K562 (cell line): Measurements from ENCODE around the gene TDO2. TPM values are rescaled to one million over a fixed set of nuclear protein-coding genes. Genes with fewer than 3 reads are reported as not detected.

Experiments used
- ATAC-seq: fragments of 200-7000 bp; cut with Tn5 transposase; 3 replicates; pipeline ENCODE4 v1.9.1; 2020; ENCODE audit warnings: moderate library complexity
- BruUV-seq: library from RNA; stranded (reverse); fragments of 400-500 nt; replicated peaks from 2 replicates; lab custom pipeline; 2021; lab: Mats Ljungman, UMichigan
- CTCF ChIA-PET: fragments of 300-600 bp; formaldehyde crosslinking; extraction: SDS; loops from one replicate; lab custom pipeline; 2021; ENCODE audit warnings: low intra/inter-chr PET ratio; lab: Yijun Ruan, JAX
- POLR2A ChIA-PET: fragments of 300-600, 350-650 bp; sonication (Branson Sonifier 250); formaldehyde crosslinking; extraction: SDS; loops from one replicate; lab custom pipeline; 2021; ENCODE audit warnings: antibody characterized with exemption, inconsistent platforms; lab: Yijun Ruan, JAX
- DNase-seq, 4 experiments: peaks; one replicate each; pipeline versions ENCODE4 v3.0.0 to v3.0.0-alpha.2; 2011 to 2018; ENCODE audit warnings: low spot score in 3 of 4, mixed read lengths in 3 of 4; ENCODE audit errors: extremely low read depth in 1 of 4
- FAIRE-seq: peaks from 2 replicates; lab custom pipeline; 2011; peaks lifted over from hg19 to GRCh38; lab: Jason Lieb, UNC
- H2AFZ ChIP-seq: 2 replicates; pipeline ENCODE4 v1.6.0; 2011; ENCODE audit warnings: low read depth, low read length, control low read depth, inconsistent platforms
- H3K27ac ChIP-seq: fragments of 200-600 bp; 3 replicates; pipeline ENCODE4 v1.8.0; 2011; ENCODE audit warnings: low read depth, mild to moderate bottlenecking, control low read depth, inconsistent platforms, low read length, moderate library complexity, mixed read lengths; ENCODE audit errors: extremely low read depth
- H3K27me3 ChIP-seq, 2 experiments: fragments of 300-600 bp in 1 of 2; 2 replicates in 1 of 2; 3 replicates in 1 of 2; pipeline versions ENCODE4 v1.6.0 to v1.8.0; 2011; ENCODE audit warnings: inconsistent platforms in 2 of 2, low read length in 2 of 2, mild to moderate bottlenecking in 1 of 2, mixed read lengths in 1 of 2, moderate library complexity in 1 of 2; ENCODE audit not compliant: control insufficient read depth in 2 of 2, insufficient read depth in 2 of 2
- H3K36me3 ChIP-seq: fragments of 300-600 bp; 3 replicates; pipeline ENCODE4 v1.8.0; 2011; ENCODE audit warnings: mild to moderate bottlenecking, low read length, inconsistent platforms; ENCODE audit not compliant: control insufficient read depth, insufficient read depth
- H3K4me1 ChIP-seq, 2 experiments: fragments of 200-600 bp in 1 of 2; replicated peaks in 1 of 2; 2 replicates in 1 of 2; 3 replicates in 1 of 2; pipeline versions ENCODE4 v1.5.1 to v1.8.0; 2011; ENCODE audit warnings: inconsistent platforms in 2 of 2, low read length in 2 of 2, mild to moderate bottlenecking in 1 of 2, mixed read lengths in 1 of 2, moderate library complexity in 1 of 2; ENCODE audit not compliant: control insufficient read depth in 2 of 2, insufficient read depth in 2 of 2
- H3K4me2 ChIP-seq: 2 replicates; pipeline ENCODE4 v1.6.1; 2011; ENCODE audit warnings: low read length, control low read depth, inconsistent platforms, mixed read lengths; ENCODE audit not compliant: insufficient read depth
- H3K4me3 ChIP-seq: fragments of 200-600 bp; sonication (generic), shearing (Covaris generic); 2 replicates; pipeline ENCODE4 v1.5.1; 2016; ENCODE audit warnings: control low read depth, inconsistent platforms
- H3K79me2 ChIP-seq: fragments of 200-600 bp; 3 replicates; pipeline ENCODE4 v1.8.0; 2011; ENCODE audit warnings: low read length, inconsistent platforms; ENCODE audit not compliant: control insufficient read depth, insufficient read depth
- H3K9ac ChIP-seq, 2 experiments: 2 replicates each; pipeline versions ENCODE4 v1.6.0 to v1.6.1; 2011; ENCODE audit warnings: low read depth in 2 of 2, low read length in 2 of 2, control low read depth in 1 of 2, inconsistent platforms in 1 of 2, mild to moderate bottlenecking in 1 of 2, mixed read lengths in 1 of 2; ENCODE audit not compliant: insufficient read depth in 1 of 2
- H3K9me1 ChIP-seq: one replicate; pipeline ENCODE4 v1.6.0; 2011; ENCODE audit warnings: inconsistent platforms, mild to moderate bottlenecking, low read length, moderate library complexity; ENCODE audit not compliant: control insufficient read depth, insufficient read depth
- H3K9me3 ChIP-seq: replicated peaks from 2 replicates; pipeline ENCODE4 v1.5.1; 2011; ENCODE audit warnings: low read depth, low read length, inconsistent platforms; ENCODE audit not compliant: control insufficient read depth, insufficient read depth
- H4K20me1 ChIP-seq: replicated peaks from 2 replicates; pipeline ENCODE4 v1.6.1; 2011; ENCODE audit warnings: low read length, inconsistent platforms, mixed read lengths; ENCODE audit not compliant: control insufficient read depth, insufficient read depth
- ATF7 ChIP-seq: fragments of 450-650 bp; IDR thresholded peaks from 2 replicates; pipeline ENCODE4 v1.7.1; 2014; ENCODE audit warnings: mild to moderate bottlenecking, moderate library complexity
- SPI1 ChIP-seq: IDR thresholded peaks from 2 replicates; pipeline ENCODE4 v1.6.1; 2011; ENCODE audit warnings: low read depth, low read length, control low read depth, borderline replicate concordance
- SRSF1 ChIP-seq: fragments of 200-400 bp; formaldehyde crosslinking; IDR thresholded peaks from 2 replicates; pipeline ENCODE4 v1.6.1; 2017; ENCODE audit warnings: mild to moderate bottlenecking, low read depth, low read length, moderate library complexity
- TAF9B ChIP-seq: fragments of 450-650 bp; IDR thresholded peaks from 2 replicates; pipeline ENCODE4 v1.6.1; 2018; ENCODE audit warnings: mild to moderate bottlenecking; ENCODE audit not compliant: partially characterized antibody
- TOE1 ChIP-seq, 2 experiments: fragments of 450-650 bp in 1 of 2; sonication (generic) in 1 of 2; formaldehyde crosslinking in 1 of 2; IDR thresholded peaks; 2 replicates each; pipeline versions ENCODE4 v1.7.1 to v1.8.0; 2016 to 2022; ENCODE audit warnings: borderline replicate concordance in 2 of 2, mild to moderate bottlenecking in 2 of 2, antibody characterized with exemption in 1 of 2, inconsistent platforms in 1 of 2, low read depth in 1 of 2, missing genetic modification reagents in 1 of 2, moderate library complexity in 1 of 2
- ZKSCAN8 ChIP-seq: fragments of 200-800 bp; sonication (Bioruptor generic); IDR thresholded peaks from 2 replicates; pipeline ENCODE4 v1.6.1; 2016; ENCODE audit warnings: missing genetic modification characterization, missing compliant biosample characterization
- WGBS: fragments of 100-300 bp; shearing (Covaris generic); methylation state at CpG from one replicate; pipeline ENCODE4 v1.1.6; 2016; ENCODE audit warnings: low coverage, mixed read lengths; ENCODE audit not compliant: insufficient coverage; ENCODE audit errors: missing lambda C conversion rate; 5-methylcytosine and 5-hydroxymethylcytosine counted together
- in situ Hi-C: fragments of 300-500 bp; cut with MboI; formaldehyde crosslinking; loops from 4 replicates; pipeline ENCODE4 v1.15.0; 2018; ENCODE audit warnings: inconsistent platforms, mixed read lengths
- intact Hi-C: fragments of 100-400 bp; cut with micrococcal nuclease; formaldehyde crosslinking; loops from 2 replicates; pipeline ENCODE4 v1.14.2; 2022
- polyA plus RNA-seq, 8 experiments: library from polyadenylated mRNA; depleted of rRNA in 4 of 8; stranded (reverse) in 5 of 8; unstranded in 3 of 8; fragments of >200 nt; fragmentation: Nextera tagmentation in 2 of 8; fragmentation: Illumina TruSeq in 1 of 8; extraction: Ambion mirVana in 2 of 8; extraction: Trizol in 1 of 8; gene quantifications; 2 replicates each; pipeline versions ENCODE4 v1.2.1 to v1.2.3, GENCODE V29; 2011 to 2014; ENCODE audit warnings: inconsistent platforms in 1 of 8, missing spikeins in 1 of 8
- total RNA-seq, 7 experiments: library from RNA; depleted of rRNA in 6 of 7; stranded (reverse); fragments of >200 nt in 6 of 7; fragmentation: Illumina TruSeq in 2 of 7; extraction: Trizol in 2 of 7; gene quantifications; 2 replicates each; pipeline versions ENCODE4 v1.2.1 to v1.2.3, GENCODE V29; 2011 to 2021; ENCODE audit warnings: low replicate concordance in 1 of 7
- TF ChIP-seq, protein P1 (sequence below): fragments of 450-650 bp; IDR thresholded peaks from 2 replicates; pipeline ENCODE4 v1.6.1; 2016; ENCODE audit warnings: missing biosample characterization, missing genetic modification characterization

Gene TDO2
- total and polyA plus RNA-seq, 9 of the 15 experiments (the other 6 are each of a cell fraction or from before 2014, with no cell fraction given), result 0.09 to 0.65 (median 0.22) TPM; not detected in 2

DNA sequence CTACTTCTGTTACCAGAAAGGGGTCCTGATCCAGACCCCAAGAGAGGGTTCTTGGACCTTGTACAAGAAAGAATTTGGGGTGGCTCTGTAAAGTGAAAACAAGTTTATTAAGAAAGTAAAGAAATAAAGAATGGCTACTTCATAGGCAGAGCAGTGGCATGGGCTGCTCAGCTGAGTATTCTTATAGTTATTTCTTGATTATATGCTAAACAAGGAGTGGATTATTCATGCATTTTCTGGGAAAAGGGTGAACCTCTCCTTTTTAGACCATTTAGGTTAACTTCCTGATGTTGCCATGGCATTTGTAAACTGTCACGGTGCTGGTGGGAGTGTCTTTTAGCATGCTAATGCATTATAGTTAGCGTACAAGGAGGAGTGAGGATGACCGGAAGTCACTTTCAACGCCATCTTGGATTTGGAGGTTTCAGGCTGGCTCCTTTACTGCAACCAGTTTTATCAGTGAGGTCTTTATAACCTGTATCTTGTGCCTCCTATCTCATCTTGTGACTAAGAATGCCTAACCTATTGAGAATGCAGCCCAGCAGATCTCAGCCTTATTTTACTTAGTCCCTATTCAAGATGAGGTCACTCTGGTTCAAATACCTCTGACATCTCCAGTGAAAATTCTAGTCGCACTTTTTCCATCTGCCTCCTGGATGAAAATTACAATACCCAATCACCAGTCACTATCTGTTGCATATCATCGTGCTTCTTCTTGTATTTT is 15.5 kb upstream of the TDO2 start:
- Histone ChIP-seq H2AFZ (no peak overlapping the region), H3K27ac (no peak overlapping the region), H3K4me2 (no peak overlapping the region), H3K4me3 (no peak overlapping the region), H3K79me2 (no peaks in the 10 kb centered on the region), H4K20me1 (no peaks in the 10 kb centered on the region), H3K27me3 (no peaks in the 10 kb centered on the region), H3K9me1 (no peaks in the 10 kb centered on the region), H3K36me3 (no peaks in the 10 kb centered on the region), H3K4me1 (no peaks in the 10 kb centered on the region), H3K9ac (no peak overlapping the region), H3K9me3 (no peaks in the 10 kb centered on the region)
- intact Hi-C loops, result no loop called here
- ATAC-seq (no peak), FAIRE-seq (no peak), DNase-seq (no peak)
- in situ Hi-C loops, result no loop called here
- ChIA-PET CTCF (no interaction called here), POLR2A (no interaction called here)
- BruUV-seq, result no TSS peak
- TF ChIP-seq ZKSCAN8, result no peak
- TF ChIP-seq SRSF1, result no peak
- TF ChIP-seq TOE1 (IDR thresholded peaks at IDR 0.05; ENCODE audit: borderline replicate concordance), result no peak
- no peak for TF ChIP-seq TOE1 (CRISPR knock-in tag; IDR thresholded peaks at IDR 0.05; ENCODE audit: borderline replicate concordance, low read depth)
- TF ChIP-seq TAF9B, result no peak
- TF ChIP-seq, protein P1, sequence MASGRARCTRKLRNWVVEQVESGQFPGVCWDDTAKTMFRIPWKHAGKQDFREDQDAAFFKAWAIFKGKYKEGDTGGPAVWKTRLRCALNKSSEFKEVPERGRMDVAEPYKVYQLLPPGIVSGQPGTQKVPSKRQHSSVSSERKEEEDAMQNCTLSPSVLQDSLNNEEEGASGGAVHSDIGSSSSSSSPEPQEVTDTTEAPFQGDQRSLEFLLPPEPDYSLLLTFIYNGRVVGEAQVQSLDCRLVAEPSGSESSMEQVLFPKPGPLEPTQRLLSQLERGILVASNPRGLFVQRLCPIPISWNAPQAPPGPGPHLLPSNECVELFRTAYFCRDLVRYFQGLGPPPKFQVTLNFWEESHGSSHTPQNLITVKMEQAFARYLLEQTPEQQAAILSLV (tag), result no peak
- no peak for TF ChIP-seq SPI1
- no peak for TF ChIP-seq ATF7
- WGBS, result 0% methylated on average over 6 of the region's 6 CpGs
